ENCODE measurements around the gene TMA7B. TPM values are rescaled to one million over a fixed set of nuclear protein-coding genes. Genes with fewer than 3 reads are reported as not detected.

TMA7B gene
- total and polyA plus RNA-seq, 2 donors (not counting 3 experiments of a cell fraction or from before 2014, with no cell fraction given): not detected

GRCh38 chr22:39913886-39914285 lies 46.3 kb upstream of the TMA7B start:
- intact Hi-C loops (cut with micrococcal nuclease): loop anchor here (1.0 kb wide), 1 partner anchor 28 kb away; no protein-coding TSS in a partner anchor
- DNase-seq (ENCODE audit: low read depth, low spot score) (no peak), FAIRE-seq (no peak)
- no TSS peak for BruUV-seq (replicated peaks)
- Histone ChIP-seq H2AFZ (ENCODE audit: low read depth, low read length) (no peak overlapping the region), H3K9me3 (replicated peaks; ENCODE audit: control insufficient read depth, insufficient read depth, low read length) (no peaks in the 10 kb centered on the region), H3K27me3 (ENCODE audit: control insufficient read depth in 2 of 2, insufficient read depth in 2 of 2, low read length in 2 of 2) (peaks cover 9 to 23% of the 10 kb centered on the region in 2 experiments), H3K9ac (replicated peaks; ENCODE audit: extremely low read depth, insufficient read depth, low read length) (no peak overlapping the region), H3K9me1 (replicated peaks; ENCODE audit: control insufficient read depth, extremely low read depth, insufficient read depth, low read length) (no peaks in the 10 kb centered on the region), H3K4me2 (ENCODE audit: insufficient read depth, low read length) (no peak overlapping the region), H3K27ac (ENCODE audit: insufficient read depth, low read depth, low read length) (no peak overlapping the region), H3K36me3 (ENCODE audit: control insufficient read depth in 2 of 2, extremely low read depth in 1 of 2, insufficient read depth in 2 of 2, low read length in 2 of 2) (no peaks in the 10 kb centered on the region), H3K4me3 (replicated peaks in 1 of 3; ENCODE audit: insufficient read depth in 1 of 3, low read depth in 1 of 3, low read length in 3 of 3) (no peak overlapping the region), H4K20me1 (replicated peaks; ENCODE audit: control insufficient read depth, extremely low read depth, insufficient read depth, low read length) (no peaks in the 10 kb centered on the region), H3K79me2 (ENCODE audit: control insufficient read depth, insufficient read depth, low read length) (no peaks in the 10 kb centered on the region), H3K4me1 (ENCODE audit: control insufficient read depth, extremely low read depth, insufficient read depth, low read length) (no peaks in the 10 kb centered on the region)
- dilution Hi-C loops (cut with MboI; ENCODE audit: extremely low pct_ligation_motif_present, low sequenced_read_pairs): no loop called here
- no peak for TF ChIP-seq EZH2 (IDR thresholded peaks at IDR 0.05; ENCODE audit: borderline replicate concordance, low read depth, low read length, severe bottlenecking)
- no peak for TF ChIP-seq MYC (IDR thresholded peaks at IDR 0.05; ENCODE audit: low read depth, low read length)
- TF ChIP-seq POLR2AphosphoS5 (IDR thresholded peaks at IDR 0.05; ENCODE audit: insufficient read depth, low read depth, low read length): no peak
- TF ChIP-seq GATA2 (IDR thresholded peaks at IDR 0.05; ENCODE audit: insufficient read depth, insufficient read length, low read depth, low read length): no peak
- no peak for TF ChIP-seq JUN (IDR thresholded peaks at IDR 0.05; ENCODE audit: borderline replicate concordance, insufficient read depth, insufficient read length, low read depth)
- no peak for TF ChIP-seq CTCF (IDR thresholded peaks at IDR 0.05; ENCODE audit: extremely low read depth in 1 of 2, insufficient read depth in 1 of 2, low read depth in 1 of 2, low read length in 2 of 2)
- POLR2A ChIA-PET: no interaction called here
- CTCF ChIA-PET: interaction anchor here (1.0 kb wide), 1 partner anchor 42 kb away, joined by 4 read pairs; no protein-coding TSS in a partner anchor

Data from endothelial cell of umbilical vein (primary cell).